Measurements from ENCODE around the gene ENOSF1. TPM values are rescaled to one million over a fixed set of nuclear protein-coding genes. Genes with fewer than 3 reads are reported as not detected.
"Not testable (repeated sequence)": the region's sequence is repeated elsewhere in the genome, so short reads cannot be mapped to it uniquely, and the experiment has no call there.

The ENOSF1 gene
- total and polyA plus RNA-seq, 8 donors = 27.1 to 69.2 (median 46.7) TPM

- Histone ChIP-seq H3K36me3 (peaks cover 0 to 7% (median 0%) of the 10 kb centered on the region in 3 donors), H3K4me3 (no peak overlapping the region), H3K4me1 (no peaks in the 10 kb centered on the region), H3K27me3 (no peaks in the 10 kb centered on the region), H3K9me3 (no peaks in the 10 kb centered on the region), H3K27ac (no peak overlapping the region)
- ATAC-seq = no peak
- TF ChIP-seq CTCF (IDR thresholded peaks at IDR 0.05) = no peak
- intact Hi-C loops (cut with DNase I) = loop anchor here in 2 of 3 donors (5.0 kb wide), 1 partner anchor 87 kb away; no protein-coding TSS in a partner anchor
- no peak for DNase-seq
- 67 to 94% methylated on average over 2 of the region's 2 CpGs for WGBS, 2 donors
- FAIRE-seq = no peak
Observed at GRCh38 chr18:744832-745597, 32.6 kb upstream of the ENOSF1 start.

- H3K36me3 ChIP-seq = peaks cover 0 to 23% (median 0%) of the 10 kb centered on the region in 3 donors
- DNase-seq (no peak), ATAC-seq (peak; percentile 66 to 91 (median 89)), FAIRE-seq (peak; percentile 75)
- TF ChIP-seq CTCF (IDR thresholded peaks at IDR 0.05) = peak in 3 of 4 donors; percentile 44 to 61 (median 58)
- H3K4me3 ChIP-seq = no peak overlapping the region
- intact Hi-C loops (cut with DNase I) = loop anchor here in 2 of 3 donors (5.0 kb wide), 1 partner anchor 90 kb away; no protein-coding TSS in a partner anchor
- H3K27me3 ChIP-seq = no peaks in the 10 kb centered on the region
- H3K27ac ChIP-seq = no peak overlapping the region
- no peaks in the 10 kb centered on the region for H3K9me3 ChIP-seq
- no peaks in the 10 kb centered on the region for H3K4me1 ChIP-seq
Observed at GRCh38 chr18:741931-742512, 29.6 kb upstream of the ENOSF1 start.

- Histone ChIP-seq H3K9me3 (no peaks in the 10 kb centered on the region), H3K4me1 (no peaks in the 10 kb centered on the region), H3K27ac (no peak overlapping the region), H3K36me3 (peaks cover 0 to 27% (median 2%) of the 10 kb centered on the region in 3 donors), H3K27me3 (no peaks in the 10 kb centered on the region), H3K4me3 (no peak overlapping the region)
- DNase-seq (no peak), ATAC-seq (no peak), FAIRE-seq (no peak)
- intact Hi-C loops (cut with DNase I) = no loop called here
- TF ChIP-seq CTCF (IDR thresholded peaks at IDR 0.05) = no peak
- WGBS, 2 donors = 97% methylated on average over 3 of the region's 3 CpGs
Observed at GRCh38 chr18:732371-732770, 19.9 kb upstream of the ENOSF1 start.

GRCh38 chr18:731185-731584 is 18.8 kb upstream of the ENOSF1 start:
- DNase-seq = no peak
- no peak overlapping the region for H3K27ac ChIP-seq
- TF ChIP-seq CTCF (IDR thresholded peaks at IDR 0.05) = no peak
- H3K4me3 ChIP-seq = no peak overlapping the region
- intact Hi-C loops (cut with DNase I) = no loop called here
- no peaks in the 10 kb centered on the region for H3K9me3 ChIP-seq
- H3K36me3 ChIP-seq = peaks cover 0 to 15% (median under 1%) of the 10 kb centered on the region in 3 donors
- H3K27me3 ChIP-seq = no peaks in the 10 kb centered on the region
- no peak for ATAC-seq
- no peaks in the 10 kb centered on the region for H3K4me1 ChIP-seq
- no peak for FAIRE-seq

- Histone ChIP-seq H3K4me1 (no peaks in the 10 kb centered on the region), H3K36me3 (peaks cover 0 to 14% (median 0%) of the 10 kb centered on the region in 3 donors), H3K27me3 (no peaks in the 10 kb centered on the region), H3K4me3 (no peak overlapping the region), H3K27ac (no peak overlapping the region), H3K9me3 (no peaks in the 10 kb centered on the region)
- ATAC-seq (no peak), DNase-seq (no peak), FAIRE-seq (no peak)
- intact Hi-C loops (cut with DNase I) = no loop called here
- TF ChIP-seq CTCF (IDR thresholded peaks at IDR 0.05) = no peak
Observed at GRCh38 chr18:730692-731091, 18.3 kb upstream of the ENOSF1 start.

- intact Hi-C loops (cut with DNase I); H3K9me3 ChIP-seq; H3K27ac ChIP-seq; DNase-seq; H3K27me3 ChIP-seq; H3K4me3 ChIP-seq; H3K4me1 ChIP-seq; FAIRE-seq; ATAC-seq: not testable (repeated sequence)
- H3K36me3 ChIP-seq = peaks cover 0 to 12% (median 0%) of the 10 kb centered on the region in 3 donors
- WGBS, 2 donors = 95 to 97% methylated on average over 5 of the region's 5 CpGs
Observed at GRCh38 chr18:730120-730519, 17.7 kb upstream of the ENOSF1 start.
